Thoracic aorta (tissue), 2 donors: Measurements from ENCODE around the gene TRIM2. TPM values are rescaled to one million over a fixed set of nuclear protein-coding genes. Genes with fewer than 3 reads are reported as not detected.
"Not testable (repeated sequence)": the region's sequence is repeated elsewhere in the genome, so short reads cannot be mapped to it uniquely, and the experiment has no call there.

ENCODE experiments used
- ATAC-seq: fragments of 150-250 bp; one replicate; pipeline ENCODE4 v1.8.0; 2017; ENCODE audit warnings: low read depth; ENCODE audit not compliant: insufficient number of reproducible peaks, low FRiP score
- DNase-seq: peaks from one replicate; pipeline ENCODE4 v3.0.0-alpha.2; 2020; ENCODE audit warnings: low spot score
- H3K27ac ChIP-seq, 2 donors: fragments of 200-600 bp; sonication (generic); 1 replicate in 1 of 2; 2 replicates in 1 of 2; pipeline ENCODE4 v1.5.1; 2016; ENCODE audit warnings: mild to moderate bottlenecking in 2 of 2, moderate library complexity in 2 of 2
- H3K27me3 ChIP-seq: fragments of 200-600 bp; sonication (generic); replicated peaks from 2 replicates; pipeline ENCODE4 v1.6.0; 2016; ENCODE audit warnings: mild to moderate bottlenecking; ENCODE audit not compliant: insufficient read depth
- H3K36me3 ChIP-seq: fragments of 200-600 bp; sonication (generic); one replicate; pipeline ENCODE4 v1.5.1; 2016
- H3K4me1 ChIP-seq, 2 donors: fragments of 200-600 bp; sonication (generic); 1 replicate in 1 of 2; 2 replicates in 1 of 2; pipeline versions ENCODE4 v1.5.1 to v1.6.0; 2016; ENCODE audit warnings: low read depth in 2 of 2, mild to moderate bottlenecking in 1 of 2; ENCODE audit not compliant: control insufficient read depth in 1 of 2
- H3K4me3 ChIP-seq: fragments of 200-600 bp; sonication (generic); 2 replicates; pipeline ENCODE4 v1.5.1; 2016; ENCODE audit warnings: mild to moderate bottlenecking
- H3K9me3 ChIP-seq: fragments of 200-600 bp; sonication (generic); 2 replicates; pipeline ENCODE4 v1.5.1; 2016
- total RNA-seq, 2 donors: library from RNA; depleted of rRNA; stranded (reverse); fragments of >200 nt; gene quantifications; one replicate each; pipeline versions ENCODE4 v1.1.0 to v1.2.3, GENCODE V29; 2016
- TF ChIP-seq, protein P1 (sequence below): fragments of 200-600 bp; sonication (generic); IDR thresholded peaks from one replicate; pipeline ENCODE4 v1.5.1; 2019; ENCODE audit warnings: antibody characterized with exemption

TRIM2 gene
- total RNA-seq, 2 donors from 2014 or later: 31.7 to 41.3 TPM

DNA sequence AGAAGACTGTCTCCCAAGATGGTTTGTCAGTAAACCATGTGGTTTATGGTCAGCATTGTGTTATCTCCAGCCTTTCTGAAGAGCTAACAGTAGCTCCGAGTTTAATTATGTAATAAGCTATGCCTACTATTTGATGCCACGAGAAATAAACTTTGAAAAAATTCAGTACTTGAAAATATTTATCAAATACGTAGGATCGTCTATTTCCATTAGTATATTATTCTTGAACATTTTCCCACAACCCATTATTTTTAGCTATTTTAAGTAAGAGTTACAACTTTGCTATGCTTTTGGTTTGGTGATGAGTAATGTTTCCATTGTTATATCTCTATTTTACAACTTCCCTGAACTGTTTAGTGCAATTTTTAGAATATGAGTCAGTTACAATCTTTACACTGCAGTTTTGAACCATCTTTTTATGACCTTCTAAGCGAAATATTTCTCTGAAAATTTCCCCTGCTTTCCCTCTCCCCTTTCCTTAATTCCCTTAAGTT, 44.5 kb upstream of the TRIM2 start:
- Histone ChIP-seq H3K36me3 (no peaks in the 10 kb centered on the region), H3K27me3 (no peaks in the 10 kb centered on the region), H3K4me3 (no peak overlapping the region), H3K4me1 (peaks cover 0 to 5% of the 10 kb centered on the region in 2 donors), H3K9me3 (no peaks in the 10 kb centered on the region), H3K27ac (peak overlapping the region in 1 of 2 donors; percentile 24)
- TF ChIP-seq, protein P1, sequence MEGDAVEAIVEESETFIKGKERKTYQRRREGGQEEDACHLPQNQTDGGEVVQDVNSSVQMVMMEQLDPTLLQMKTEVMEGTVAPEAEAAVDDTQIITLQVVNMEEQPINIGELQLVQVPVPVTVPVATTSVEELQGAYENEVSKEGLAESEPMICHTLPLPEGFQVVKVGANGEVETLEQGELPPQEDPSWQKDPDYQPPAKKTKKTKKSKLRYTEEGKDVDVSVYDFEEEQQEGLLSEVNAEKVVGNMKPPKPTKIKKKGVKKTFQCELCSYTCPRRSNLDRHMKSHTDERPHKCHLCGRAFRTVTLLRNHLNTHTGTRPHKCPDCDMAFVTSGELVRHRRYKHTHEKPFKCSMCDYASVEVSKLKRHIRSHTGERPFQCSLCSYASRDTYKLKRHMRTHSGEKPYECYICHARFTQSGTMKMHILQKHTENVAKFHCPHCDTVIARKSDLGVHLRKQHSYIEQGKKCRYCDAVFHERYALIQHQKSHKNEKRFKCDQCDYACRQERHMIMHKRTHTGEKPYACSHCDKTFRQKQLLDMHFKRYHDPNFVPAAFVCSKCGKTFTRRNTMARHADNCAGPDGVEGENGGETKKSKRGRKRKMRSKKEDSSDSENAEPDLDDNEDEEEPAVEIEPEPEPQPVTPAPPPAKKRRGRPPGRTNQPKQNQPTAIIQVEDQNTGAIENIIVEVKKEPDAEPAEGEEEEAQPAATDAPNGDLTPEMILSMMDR: no peak
- ATAC-seq (peak; percentile 43), DNase-seq (no peak)

DNA sequence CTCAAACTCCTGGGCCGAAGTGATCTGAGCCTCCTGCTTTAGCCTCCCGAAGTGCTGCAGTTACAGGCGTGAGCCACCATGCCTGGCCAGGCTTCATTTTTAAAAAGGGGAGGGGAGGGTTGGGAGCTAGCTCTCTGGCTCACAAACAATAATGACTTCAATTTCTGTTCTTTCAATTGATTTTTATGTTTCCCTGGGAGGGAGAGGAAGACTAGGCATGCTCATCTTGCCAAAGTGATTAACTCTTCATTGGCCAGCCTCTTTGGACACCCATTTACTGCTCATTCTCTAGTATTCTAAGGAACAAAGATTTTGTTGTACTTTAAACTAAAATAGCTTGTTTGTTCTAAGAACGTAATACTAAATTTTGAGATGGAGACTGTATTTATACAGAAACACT, 43.4 kb upstream of the TRIM2 start:
- Histone ChIP-seq H3K4me1 (peaks cover 0 to 5% of the 10 kb centered on the region in 2 donors), H3K27me3 (no peaks in the 10 kb centered on the region), H3K4me3 (no peak overlapping the region), H3K36me3 (no peaks in the 10 kb centered on the region), H3K9me3 (no peaks in the 10 kb centered on the region), H3K27ac (no peak overlapping the region)
- DNase-seq (no peak), ATAC-seq (no peak)
- TF ChIP-seq, protein P1: no peak

DNA sequence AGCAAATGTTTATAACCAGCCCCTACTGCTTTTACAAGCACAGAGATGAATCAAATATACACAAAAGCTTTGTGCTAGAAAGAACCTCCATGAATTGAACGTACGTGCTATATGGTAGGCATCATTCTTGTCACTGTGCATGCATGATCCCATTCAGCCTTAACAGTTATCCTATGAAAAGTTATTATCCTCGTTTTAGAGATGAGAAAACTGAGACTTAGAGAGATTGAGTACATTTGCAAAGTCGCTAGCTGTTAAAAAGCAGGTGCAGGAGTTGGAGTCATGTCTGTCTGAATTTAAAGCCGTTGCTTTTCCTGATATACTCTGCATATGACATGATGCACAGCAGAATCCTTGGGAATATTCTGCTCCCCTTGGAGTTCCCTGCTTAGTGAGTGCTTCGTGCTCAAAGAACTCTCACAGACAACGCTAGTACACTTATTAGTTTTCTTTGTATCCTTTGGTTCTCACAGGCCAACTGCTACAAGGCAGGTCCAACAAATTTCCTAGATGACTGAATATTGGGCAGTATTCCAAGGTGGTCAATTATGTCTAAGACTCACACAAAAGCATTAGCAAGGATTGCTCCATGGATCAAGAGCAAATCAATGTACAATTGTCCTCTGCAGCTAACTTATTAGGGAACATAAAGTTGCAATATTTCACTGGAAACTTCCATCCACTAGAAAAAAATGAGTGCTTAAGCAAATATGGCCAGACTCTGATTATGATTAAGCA, 42.8 kb upstream of the TRIM2 start:
- TF ChIP-seq, protein P1: no peak
- Histone ChIP-seq H3K4me1 (peaks cover 0 to 5% of the 10 kb centered on the region in 2 donors), H3K27me3 (no peaks in the 10 kb centered on the region), H3K36me3 (no peaks in the 10 kb centered on the region), H3K4me3 (no peak overlapping the region), H3K9me3 (no peaks in the 10 kb centered on the region), H3K27ac (no peak overlapping the region)
- no peak for DNase-seq
- ATAC-seq: no peak

DNA sequence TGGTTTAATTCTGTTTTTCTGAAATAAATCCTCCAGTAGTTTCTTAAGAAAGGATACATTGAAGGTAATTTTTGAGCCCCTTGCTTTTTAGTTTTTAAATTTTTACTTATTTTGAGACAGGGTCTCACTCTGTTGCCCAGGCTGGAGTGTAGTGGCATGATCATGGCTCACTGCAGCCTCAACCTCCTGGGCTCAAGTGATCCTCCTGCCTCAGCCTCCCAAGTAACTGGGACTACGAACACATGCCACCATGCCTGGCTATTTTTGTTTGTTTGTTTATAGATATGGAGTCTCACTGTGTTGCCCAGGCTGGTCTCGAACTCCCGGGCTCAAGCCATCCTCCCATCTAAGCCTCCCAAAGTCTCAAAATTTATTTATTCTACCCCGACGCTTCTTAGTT, 39.0 kb upstream of the TRIM2 start:
- not testable (repeated sequence) for H3K36me3 ChIP-seq, DNase-seq, H3K27me3 ChIP-seq, H3K4me1 ChIP-seq, H3K4me3 ChIP-seq, ATAC-seq, H3K9me3 ChIP-seq, H3K27ac ChIP-seq

DNA sequence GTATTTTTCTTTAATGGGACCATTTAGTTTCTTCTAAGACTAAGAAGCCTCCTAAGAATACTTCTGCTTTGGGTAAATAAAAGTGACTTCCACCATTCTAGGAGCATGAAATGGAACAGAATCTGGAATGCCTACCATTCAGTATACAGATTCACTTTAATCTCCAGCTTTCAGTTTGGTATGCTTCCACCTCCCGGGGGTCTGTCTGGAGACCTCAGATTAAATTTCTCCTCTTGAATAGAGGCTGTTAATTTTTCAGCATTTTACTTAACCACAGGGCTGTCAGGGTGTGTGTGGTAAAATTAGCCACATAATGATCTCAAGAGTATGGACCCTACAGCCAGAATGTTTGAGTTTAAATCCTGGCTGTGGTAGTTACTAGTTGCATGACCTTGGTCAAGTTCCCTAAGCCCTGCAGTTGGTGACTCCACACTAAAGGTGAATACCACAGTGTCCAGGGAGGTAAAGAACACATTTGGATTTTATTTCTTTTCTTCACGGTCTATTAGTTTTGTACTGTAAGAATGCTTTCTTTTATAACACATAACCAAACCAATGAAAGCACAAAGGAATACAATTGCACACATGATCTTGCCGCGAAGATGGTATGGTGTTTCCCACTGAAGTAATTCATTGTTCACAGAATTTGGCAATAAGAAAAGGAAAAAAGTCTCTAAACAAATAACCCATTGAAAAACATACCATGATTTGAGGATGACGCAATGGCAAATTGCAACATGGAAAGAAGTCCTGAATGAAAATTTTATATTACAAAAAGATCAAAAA, 37.3 kb upstream of the TRIM2 start:
- no peaks in the 10 kb centered on the region for H3K36me3 ChIP-seq
- H3K9me3 ChIP-seq: no peaks in the 10 kb centered on the region
- ATAC-seq (no peak), DNase-seq (no peak)
- H3K27ac ChIP-seq: no peak overlapping the region
- no peaks in the 10 kb centered on the region for H3K4me1 ChIP-seq
- TF ChIP-seq, protein P1: no peak
- no peak overlapping the region for H3K4me3 ChIP-seq
- no peaks in the 10 kb centered on the region for H3K27me3 ChIP-seq
